Measurements from ENCODE around the gene BCL2A1. TPM values are rescaled to one million over a fixed set of nuclear protein-coding genes. Genes with fewer than 3 reads are reported as not detected.
A peak's percentile ranks its signal among the peaks of the same experiment; 100 is the strongest.

Gene BCL2A1
- total RNA-seq, 1 experiment from 2014 or later = not detected

- no peak overlapping the region for H3K4me3 Mint-ChIP-seq
- Histone ChIP-seq H3K4me2 (ENCODE audit: insufficient read depth, insufficient read length, low read length) (no peak overlapping the region), H3K18ac (ENCODE audit: insufficient read length, low read depth, low read length) (peak overlapping the region; percentile 62), H3K4ac (ENCODE audit: low read depth, low read length) (no peak overlapping the region; the same call in 1 of the 2 replicates), H4K91ac (ENCODE audit: insufficient read length, low read depth, low read length) (no peak overlapping the region), H3K14ac (ENCODE audit: insufficient read depth, low read length) (no peak overlapping the region), H3K79me1 (ENCODE audit: insufficient read depth, low read depth, low read length, poor library complexity, severe bottlenecking) (no peaks in the 10 kb centered on the region), H3K56ac (ENCODE audit: insufficient read length, low read depth, low read length) (no peak overlapping the region), H3K79me2 (ENCODE audit: insufficient read depth, low read length) (no peaks in the 10 kb centered on the region), H3K27ac (ENCODE audit: insufficient read length, low read depth, low read length) (no peak overlapping the region), H3K23ac (ENCODE audit: insufficient read length, low read depth, low read length) (no peak overlapping the region), H3K27me3 (ENCODE audit: insufficient read depth, low read length) (no peaks in the 10 kb centered on the region), H2BK12ac (ENCODE audit: insufficient read length, low read depth, low read length) (no peak overlapping the region), H4K20me1 (ENCODE audit: control insufficient read depth, insufficient read depth, insufficient read length) (no peaks in the 10 kb centered on the region), H3K9me3 (ENCODE audit: control insufficient read depth, low read depth, low read length) (no peaks in the 10 kb centered on the region), H3T11ph (ENCODE audit: low read length) (no peak overlapping the region), H3K23me2 (ENCODE audit: insufficient read length, low read depth, low read length, poor library complexity, severe bottlenecking) (no peaks in the 10 kb centered on the region), H2BK120ac (ENCODE audit: low read depth, low read length, poor library complexity, severe bottlenecking) (peak overlapping the region; percentile 80), H2BK15ac (ENCODE audit: low read depth, low read length) (no peak overlapping the region), H2AK5ac (ENCODE audit: insufficient read length, low read length) (no peak overlapping the region), H4K8ac (replicated peaks; ENCODE audit: insufficient read length, low read depth, low read length) (no peak overlapping the region), H2BK20ac (ENCODE audit: low read depth, low read length, poor library complexity, severe bottlenecking) (no peak overlapping the region), H3K4me1 (ENCODE audit: insufficient read depth, low read length) (no peaks in the 10 kb centered on the region), H4K5ac (ENCODE audit: insufficient read length, low read depth, low read length) (no peak overlapping the region), H2BK5ac (ENCODE audit: insufficient read length, low read length) (no peak overlapping the region), H3K9ac (ENCODE audit: extremely low read depth, insufficient read length, low read length) (no peak overlapping the region), H2AFZ (ENCODE audit: low read length) (peak overlapping the region; percentile 96)
- peaks cover 2% of the 10 kb centered on the region; the same call in 1 of the 2 replicates for H3K27me3 Mint-ChIP-seq (ENCODE audit: low read depth)
- WGBS (ENCODE audit: extremely low coverage, insufficient read length, low lambda C conversion rate) = no CpG with 5 or more reads among the region's 12 CpGs
- H3K36me3 Mint-ChIP-seq (ENCODE audit: insufficient read depth in 1 of 3, low read depth in 3 of 3) = peaks cover 0 to 4% (median 0%) of the 10 kb centered on the region in 3 experiments; a peak in 2 of 7 replicates
- DNase-seq = peak; percentile 72
- H3K4me1 Mint-ChIP-seq = peaks cover 6 to 9% of the 10 kb centered on the region in 2 experiments; a peak in 3 of 4 replicates
- no peaks in the 10 kb centered on the region; a peak in 2 of 5 replicates for H3K9me3 Mint-ChIP-seq
- no peak for TF ChIP-seq CTCF (conservative IDR thresholded peaks at IDR 0.05)
- peak overlapping the region in 2 of 3 experiments; percentile 86 to 87; a peak in 5 of 7 replicates for H3K27ac Mint-ChIP-seq
Measured at GRCh38 chr15:80003171-80003570, 32.2 kb upstream of the BCL2A1 start.
